ENCODE results near the gene RPH3AL. TPM values are rescaled to one million over a fixed set of nuclear protein-coding genes. Genes with fewer than 3 reads are reported as not detected.

Gene RPH3AL
- total RNA-seq, 1 donor from 2014 or later: 44.2 TPM

GRCh38 chr17:263773-264172, 88.8 kb downstream of the RPH3AL start:
- H3K27me3 ChIP-seq: no peaks in the 10 kb centered on the region
- TF ChIP-seq CTCF (IDR thresholded peaks at IDR 0.05): no peak
- H3K36me3 ChIP-seq: no peaks in the 10 kb centered on the region
- no peak overlapping the region for H3K4me3 ChIP-seq
- H3K4me1 ChIP-seq: peaks cover 0 to 3% of the 10 kb centered on the region in 2 donors
- intact Hi-C loops (cut with DNase I): no loop called here
- DNase-seq (ENCODE audit: low spot score in 2 of 2): peak in 1 of 2 donors; percentile 41
- no peak overlapping the region for H3K27ac ChIP-seq
- H3K9me3 ChIP-seq: no peaks in the 10 kb centered on the region

- H3K4me1 ChIP-seq: peaks cover 0 to 3% of the 10 kb centered on the region in 2 donors
Observed at GRCh38 chr17:263271-263670, 89.3 kb downstream of the RPH3AL start.

GRCh38 chr17:261635-262034, 91.0 kb downstream of the RPH3AL start:
- intact Hi-C loops (cut with DNase I): no loop called here
- Histone ChIP-seq H3K27me3 (no peaks in the 10 kb centered on the region), H3K4me1 (no peaks in the 10 kb centered on the region), H3K36me3 (no peaks in the 10 kb centered on the region), H3K27ac (no peak overlapping the region), H3K9me3 (no peaks in the 10 kb centered on the region), H3K4me3 (no peak overlapping the region)
- DNase-seq (ENCODE audit: low spot score in 2 of 2): peak in 1 of 2 donors; percentile 30
- TF ChIP-seq CTCF (IDR thresholded peaks at IDR 0.05): no peak

More at GRCh38 chr17:263271-263670, 89.3 kb downstream of the RPH3AL start:
- TF ChIP-seq CTCF (IDR thresholded peaks at IDR 0.05): no peak
- no peaks in the 10 kb centered on the region for H3K9me3 ChIP-seq
- H3K27ac ChIP-seq: no peak overlapping the region
- no peak overlapping the region for H3K4me3 ChIP-seq
- no peaks in the 10 kb centered on the region for H3K36me3 ChIP-seq
- intact Hi-C loops (cut with DNase I): no loop called here
- peak in 1 of 2 donors; percentile 19 for DNase-seq (ENCODE audit: low spot score in 2 of 2)
- H3K27me3 ChIP-seq: no peaks in the 10 kb centered on the region

- H3K36me3 ChIP-seq: no peaks in the 10 kb centered on the region
- H3K4me3 ChIP-seq: no peak overlapping the region
- intact Hi-C loops (cut with DNase I): no loop called here
- no peaks in the 10 kb centered on the region for H3K9me3 ChIP-seq
- no peak for TF ChIP-seq CTCF (IDR thresholded peaks at IDR 0.05)
- no peaks in the 10 kb centered on the region for H3K4me1 ChIP-seq
- H3K27me3 ChIP-seq: no peaks in the 10 kb centered on the region
- H3K27ac ChIP-seq: peak overlapping the region in 1 of 2 donors; percentile 0
- DNase-seq (ENCODE audit: low spot score in 2 of 2): peak in 1 of 2 donors; percentile 2
Observed at GRCh38 chr17:260944-261343, 91.7 kb downstream of the RPH3AL start.

- no peak overlapping the region for H3K4me3 ChIP-seq
- intact Hi-C loops (cut with DNase I): no loop called here
- peak overlapping the region in 1 of 2 donors; percentile 25 for H3K27ac ChIP-seq
- H3K9me3 ChIP-seq: no peaks in the 10 kb centered on the region
- no peaks in the 10 kb centered on the region for H3K4me1 ChIP-seq
- TF ChIP-seq CTCF (IDR thresholded peaks at IDR 0.05): no peak
- peak in 1 of 2 donors; percentile 30 for DNase-seq (ENCODE audit: low spot score in 2 of 2)
- no peaks in the 10 kb centered on the region for H3K36me3 ChIP-seq
- H3K27me3 ChIP-seq: no peaks in the 10 kb centered on the region
Observed at GRCh38 chr17:260031-260791, 92.4 kb downstream of the RPH3AL start.

Measured in ascending aorta (tissue), 2 donors.